WTC11 (cell line): ENCODE data around the gene TNFSF4. TPM values are rescaled to one million over a fixed set of nuclear protein-coding genes. Genes with fewer than 3 reads are reported as not detected.
"Not testable (repeated sequence)": the region's sequence is repeated elsewhere in the genome, so short reads cannot be mapped to it uniquely, and the experiment has no call there.

Experiments used
- ATAC-seq: fragments of 200-7000 bp; cut with Tn5 transposase; 2 replicates; pipeline ENCODE4 v1.10.0; 2021; ENCODE audit warnings: mild to moderate bottlenecking, moderate library complexity
- CTCF ChIA-PET: fragments of 300-600 bp; sonication (Branson Sonifier 250); formaldehyde crosslinking; loops from one replicate; lab custom pipeline; 2021; ENCODE audit warnings: antibody characterized with exemption; lab: Charles Lee
- POLR2A ChIA-PET: fragments of 350-600 bp; sonication (Branson Sonifier 250); formaldehyde crosslinking; loops from one replicate; lab custom pipeline; 2021; ENCODE audit warnings: antibody characterized with exemption; lab: Charles Lee
- DNase-seq: peaks from one replicate; pipeline ENCODE4 v3.0.0; 2021; ENCODE audit warnings: low spot score
- H3K27ac Mint-ChIP-seq: 2 replicates; pipeline ENCODE4 v1.8.0; 2021; ENCODE audit warnings: mixed read lengths
- H3K27me3 Mint-ChIP-seq: 2 replicates; pipeline ENCODE4 v1.8.0; 2021; ENCODE audit warnings: low read depth, mild to moderate bottlenecking, moderate library complexity, mixed read lengths
- H3K36me3 Mint-ChIP-seq: 2 replicates; pipeline ENCODE4 v1.8.0; 2021; ENCODE audit warnings: mixed read lengths
- H3K4me1 Mint-ChIP-seq: 2 replicates; pipeline ENCODE4 v1.8.0; 2022; ENCODE audit warnings: mixed read lengths
- H3K4me3 Mint-ChIP-seq: 2 replicates; pipeline ENCODE4 v1.8.0; 2021; ENCODE audit warnings: mild to moderate bottlenecking, moderate library complexity, mixed read lengths
- H3K9me3 Mint-ChIP-seq: 2 replicates; pipeline ENCODE4 v1.8.0; 2021; ENCODE audit warnings: mixed read lengths
- ATF6 ChIP-seq: sonication (generic); formaldehyde crosslinking; IDR thresholded peaks from 2 replicates; pipeline ENCODE4 v1.8.1; 2023; ENCODE audit warnings: mild to moderate bottlenecking, missing genetic modification reagents
- CBFB ChIP-seq: sonication (generic); formaldehyde crosslinking; IDR thresholded peaks from 2 replicates; pipeline ENCODE4 v1.8.1; 2022; ENCODE audit warnings: mild to moderate bottlenecking, low read depth, missing genetic modification reagents
- ESRRA ChIP-seq: sonication (generic); formaldehyde crosslinking; IDR thresholded peaks from 2 replicates; pipeline ENCODE4 v1.8.1; 2022; ENCODE audit warnings: mild to moderate bottlenecking, missing genetic modification reagents, borderline replicate concordance
- NFE2L1 ChIP-seq: sonication (generic); formaldehyde crosslinking; IDR thresholded peaks from 2 replicates; pipeline ENCODE4 v1.8.1; 2023; ENCODE audit warnings: missing genetic modification reagents
- NFYB ChIP-seq: sonication (generic); formaldehyde crosslinking; conservative IDR thresholded peaks from 2 replicates; pipeline ENCODE4 v1.8.0; 2022; ENCODE audit warnings: low read depth, missing genetic modification reagents
- OVOL2 ChIP-seq: fragments of 250-450 bp; sonication (Bioruptor Pico); IDR thresholded peaks from 2 replicates; pipeline ENCODE4 v1.9.0; 2021; ENCODE audit warnings: mild to moderate bottlenecking, borderline replicate concordance
- PRDM15 ChIP-seq: sonication (generic); formaldehyde crosslinking; IDR thresholded peaks from 2 replicates; pipeline ENCODE4 v1.8.0; 2022; ENCODE audit warnings: missing genetic modification reagents
- TCF7 ChIP-seq: sonication (generic); formaldehyde crosslinking; IDR thresholded peaks from 2 replicates; pipeline ENCODE4 v1.8.0; 2022; ENCODE audit warnings: mild to moderate bottlenecking, low read depth, missing genetic modification reagents, moderate library complexity
- TEAD4 ChIP-seq: sonication (generic); formaldehyde crosslinking; IDR thresholded peaks from 2 replicates; pipeline ENCODE4 v1.8.0; 2022; ENCODE audit warnings: mild to moderate bottlenecking, missing genetic modification reagents
- ZNF232 ChIP-seq: sonication (generic); formaldehyde crosslinking; IDR thresholded peaks from 2 replicates; pipeline ENCODE4 v1.8.0; 2022; ENCODE audit warnings: mild to moderate bottlenecking, missing genetic modification reagents
- ZSCAN18 ChIP-seq: fragments of 250-450 bp; sonication (Bioruptor Pico); IDR thresholded peaks from 2 replicates; pipeline ENCODE4 v2.1.2; 2022; ENCODE audit warnings: mild to moderate bottlenecking, moderate library complexity
- total RNA-seq: library from RNA; stranded (reverse); gene quantifications from 3 replicates; pipeline ENCODE4 v1.2.3, GENCODE V29; 2021
- TF ChIP-seq, protein P1 (sequence below): fragments of 250-450 bp; sonication (Bioruptor Pico); IDR thresholded peaks from 2 replicates; pipeline ENCODE4 v1.9.0; 2021; ENCODE audit warnings: moderate library complexity, mild to moderate bottlenecking, inconsistent platforms, borderline replicate concordance
- TF ChIP-seq, protein P2 (sequence below): fragments of 200-600 bp; IDR thresholded peaks from 2 replicates; pipeline ENCODE4 v1.8.0; 2022; ENCODE audit warnings: antibody characterized with exemption
- TF ChIP-seq, protein P3 (sequence below): sonication (generic); formaldehyde crosslinking; IDR thresholded peaks from 2 replicates; pipeline ENCODE4 v1.8.1; 2023; ENCODE audit warnings: mild to moderate bottlenecking, missing genetic modification reagents, borderline replicate concordance
- TF ChIP-seq, protein P4 (sequence below): fragments of 250-450 bp; sonication (Bioruptor Pico); conservative IDR thresholded peaks from 2 replicates; pipeline ENCODE4 v1.9.0; 2021; ENCODE audit warnings: mild to moderate bottlenecking

TNFSF4 gene
- total RNA-seq, 1 experiment from 2014 or later, result 0.81 TPM

GRCh38 chr1:173161510-173162221 lies 45.5 kb downstream of the TNFSF4 start:
- CTCF ChIA-PET, result no interaction called here
- peaks cover 53% of the 10 kb centered on the region for H3K27me3 Mint-ChIP-seq
- H3K4me3 Mint-ChIP-seq, result no peak overlapping the region
- no peaks in the 10 kb centered on the region for H3K36me3 Mint-ChIP-seq
- POLR2A ChIA-PET, result no interaction called here
- peaks cover 6% of the 10 kb centered on the region for H3K9me3 Mint-ChIP-seq
- DNase-seq (no peak), ATAC-seq (no peak)
- TF ChIP-seq NFE2L1 (CRISPR knock-in tag) (no peak), PRDM15 (CRISPR knock-in tag) (no peak), ZNF232 (no peak), CBFB (CRISPR knock-in tag) (no peak), TEAD4 (CRISPR knock-in tag) (no peak), TCF7 (CRISPR knock-in tag) (no peak), NFYB (CRISPR knock-in tag) (no peak), ATF6 (CRISPR knock-in tag) (no peak), ESRRA (CRISPR knock-in tag) (no peak)
- TF ChIP-seq, protein P1, sequence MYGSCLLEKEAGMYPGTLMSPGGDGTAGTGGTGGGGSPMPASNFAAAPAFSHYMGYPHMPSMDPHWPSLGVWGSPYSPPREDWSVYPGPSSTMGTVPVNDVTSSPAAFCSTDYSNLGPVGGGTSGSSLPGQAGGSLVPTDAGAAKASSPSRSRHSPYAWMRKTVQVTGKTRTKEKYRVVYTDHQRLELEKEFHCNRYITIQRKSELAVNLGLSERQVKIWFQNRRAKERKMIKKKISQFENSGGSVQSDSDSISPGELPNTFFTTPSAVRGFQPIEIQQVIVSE (CRISPR knock-in tag), result no peak
- TF ChIP-seq, protein P2, sequence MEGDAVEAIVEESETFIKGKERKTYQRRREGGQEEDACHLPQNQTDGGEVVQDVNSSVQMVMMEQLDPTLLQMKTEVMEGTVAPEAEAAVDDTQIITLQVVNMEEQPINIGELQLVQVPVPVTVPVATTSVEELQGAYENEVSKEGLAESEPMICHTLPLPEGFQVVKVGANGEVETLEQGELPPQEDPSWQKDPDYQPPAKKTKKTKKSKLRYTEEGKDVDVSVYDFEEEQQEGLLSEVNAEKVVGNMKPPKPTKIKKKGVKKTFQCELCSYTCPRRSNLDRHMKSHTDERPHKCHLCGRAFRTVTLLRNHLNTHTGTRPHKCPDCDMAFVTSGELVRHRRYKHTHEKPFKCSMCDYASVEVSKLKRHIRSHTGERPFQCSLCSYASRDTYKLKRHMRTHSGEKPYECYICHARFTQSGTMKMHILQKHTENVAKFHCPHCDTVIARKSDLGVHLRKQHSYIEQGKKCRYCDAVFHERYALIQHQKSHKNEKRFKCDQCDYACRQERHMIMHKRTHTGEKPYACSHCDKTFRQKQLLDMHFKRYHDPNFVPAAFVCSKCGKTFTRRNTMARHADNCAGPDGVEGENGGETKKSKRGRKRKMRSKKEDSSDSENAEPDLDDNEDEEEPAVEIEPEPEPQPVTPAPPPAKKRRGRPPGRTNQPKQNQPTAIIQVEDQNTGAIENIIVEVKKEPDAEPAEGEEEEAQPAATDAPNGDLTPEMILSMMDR, result no peak
- peaks cover 15% of the 10 kb centered on the region for H3K4me1 Mint-ChIP-seq
- no peak overlapping the region for H3K27ac Mint-ChIP-seq

DNA sequence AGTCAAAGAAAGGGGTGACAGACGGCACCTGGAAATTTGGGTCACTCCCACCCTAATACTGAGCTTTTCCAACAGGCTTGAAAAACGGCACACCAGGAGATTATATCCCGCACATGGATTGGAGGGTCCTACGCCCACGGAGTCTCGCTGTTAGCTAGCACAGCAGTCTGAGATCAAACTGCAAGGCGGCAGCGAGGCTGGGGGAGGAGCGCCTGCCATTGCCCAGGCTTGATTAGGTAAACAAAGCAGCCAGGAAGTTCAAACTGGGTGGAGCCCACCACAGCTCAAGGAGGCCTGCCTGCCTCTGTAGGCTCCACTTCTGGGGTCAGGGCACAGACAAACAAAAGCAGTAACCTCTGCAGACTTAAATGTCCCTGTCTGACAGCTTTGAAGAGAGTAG lies 53.2 kb downstream of the TNFSF4 start:
- POLR2A ChIA-PET, CTCF ChIA-PET, H3K4me3 Mint-ChIP-seq, H3K4me1 Mint-ChIP-seq, DNase-seq, ATAC-seq, H3K27ac Mint-ChIP-seq, H3K27me3 Mint-ChIP-seq: not testable (repeated sequence)
- Mint-ChIP-seq H3K9me3 (peaks cover 66% of the 10 kb centered on the region), H3K36me3 (peaks cover 19% of the 10 kb centered on the region)

- no peak for DNase-seq
- Mint-ChIP-seq H3K9me3 (peaks cover 70% of the 10 kb centered on the region), H3K36me3 (peaks cover 19% of the 10 kb centered on the region), H3K4me3 (no peak overlapping the region), H3K27me3 (peaks cover 7% of the 10 kb centered on the region), H3K4me1 (no peaks in the 10 kb centered on the region), H3K27ac (no peak overlapping the region)
- CTCF ChIA-PET, result no interaction called here
- POLR2A ChIA-PET, result no interaction called here
- no peak for ATAC-seq
- TF ChIP-seq NFYB (CRISPR knock-in tag) (no peak), ZSCAN18 (no peak), OVOL2 (CRISPR knock-in tag) (no peak)
- TF ChIP-seq, protein P3, sequence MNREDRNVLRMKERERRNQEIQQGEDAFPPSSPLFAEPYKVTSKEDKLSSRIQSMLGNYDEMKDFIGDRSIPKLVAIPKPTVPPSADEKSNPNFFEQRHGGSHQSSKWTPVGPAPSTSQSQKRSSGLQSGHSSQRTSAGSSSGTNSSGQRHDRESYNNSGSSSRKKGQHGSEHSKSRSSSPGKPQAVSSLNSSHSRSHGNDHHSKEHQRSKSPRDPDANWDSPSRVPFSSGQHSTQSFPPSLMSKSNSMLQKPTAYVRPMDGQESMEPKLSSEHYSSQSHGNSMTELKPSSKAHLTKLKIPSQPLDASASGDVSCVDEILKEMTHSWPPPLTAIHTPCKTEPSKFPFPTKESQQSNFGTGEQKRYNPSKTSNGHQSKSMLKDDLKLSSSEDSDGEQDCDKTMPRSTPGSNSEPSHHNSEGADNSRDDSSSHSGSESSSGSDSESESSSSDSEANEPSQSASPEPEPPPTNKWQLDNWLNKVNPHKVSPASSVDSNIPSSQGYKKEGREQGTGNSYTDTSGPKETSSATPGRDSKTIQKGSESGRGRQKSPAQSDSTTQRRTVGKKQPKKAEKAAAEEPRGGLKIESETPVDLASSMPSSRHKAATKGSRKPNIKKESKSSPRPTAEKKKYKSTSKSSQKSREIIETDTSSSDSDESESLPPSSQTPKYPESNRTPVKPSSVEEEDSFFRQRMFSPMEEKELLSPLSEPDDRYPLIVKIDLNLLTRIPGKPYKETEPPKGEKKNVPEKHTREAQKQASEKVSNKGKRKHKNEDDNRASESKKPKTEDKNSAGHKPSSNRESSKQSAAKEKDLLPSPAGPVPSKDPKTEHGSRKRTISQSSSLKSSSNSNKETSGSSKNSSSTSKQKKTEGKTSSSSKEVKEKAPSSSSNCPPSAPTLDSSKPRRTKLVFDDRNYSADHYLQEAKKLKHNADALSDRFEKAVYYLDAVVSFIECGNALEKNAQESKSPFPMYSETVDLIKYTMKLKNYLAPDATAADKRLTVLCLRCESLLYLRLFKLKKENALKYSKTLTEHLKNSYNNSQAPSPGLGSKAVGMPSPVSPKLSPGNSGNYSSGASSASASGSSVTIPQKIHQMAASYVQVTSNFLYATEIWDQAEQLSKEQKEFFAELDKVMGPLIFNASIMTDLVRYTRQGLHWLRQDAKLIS (CRISPR knock-in tag), result no peak
- TF ChIP-seq, protein P4, sequence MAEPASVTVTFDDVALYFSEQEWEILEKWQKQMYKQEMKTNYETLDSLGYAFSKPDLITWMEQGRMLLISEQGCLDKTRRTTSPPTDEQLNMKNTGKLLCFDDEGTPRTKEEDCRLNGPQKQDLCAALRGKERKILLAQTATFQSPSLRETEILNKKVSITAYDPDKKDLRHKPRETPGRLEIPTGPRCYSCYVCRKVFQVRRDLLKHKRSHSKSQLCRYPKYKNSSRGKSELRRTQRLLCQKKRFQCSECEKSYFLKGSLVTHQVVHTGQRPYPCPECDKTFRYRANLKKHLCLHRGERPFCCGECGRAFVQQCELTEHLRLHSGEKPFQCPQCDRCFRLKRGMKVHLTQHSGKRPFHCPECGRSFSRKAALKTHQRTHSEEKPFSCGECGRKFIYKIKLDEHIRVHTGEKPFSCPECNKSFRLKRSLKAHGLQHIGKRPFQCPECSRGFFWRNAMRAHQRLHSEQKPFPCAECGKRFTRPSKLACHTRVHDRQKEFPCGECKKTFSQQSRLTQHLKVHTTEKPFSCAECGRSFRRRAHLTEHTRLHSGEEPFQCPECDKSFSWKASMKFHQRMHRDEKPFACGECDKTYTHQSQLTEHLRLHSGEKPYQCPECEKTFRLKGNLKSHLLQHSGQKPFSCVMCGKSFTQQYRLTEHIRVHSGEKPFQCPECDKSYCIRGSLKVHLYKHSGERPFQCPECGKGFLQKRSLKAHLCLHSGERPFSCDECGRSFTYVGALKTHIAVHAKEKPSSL (CRISPR knock-in tag), result no peak
Measured at GRCh38 chr1:173153503-173153902, 53.6 kb downstream of the TNFSF4 start.
